H54 (cell line): ENCODE data around the gene SP6.

Experiments
- DNase-seq: peaks from one replicate; pipeline ENCODE4 v3.0.0; 2011; ENCODE audit warnings: low spot score, mixed read lengths; ENCODE audit not compliant: insufficient read length
- FAIRE-seq: peaks from 3 replicates; lab custom pipeline; 2011; peaks lifted over from hg19 to GRCh38; lab: Jason Lieb, UNC
- POLR2A ChIP-seq: IDR thresholded peaks from 2 replicates; pipeline ENCODE4 v1.6.1; 2011; ENCODE audit warnings: low read depth, mild to moderate bottlenecking, low read length

SP6 gene

DNA sequence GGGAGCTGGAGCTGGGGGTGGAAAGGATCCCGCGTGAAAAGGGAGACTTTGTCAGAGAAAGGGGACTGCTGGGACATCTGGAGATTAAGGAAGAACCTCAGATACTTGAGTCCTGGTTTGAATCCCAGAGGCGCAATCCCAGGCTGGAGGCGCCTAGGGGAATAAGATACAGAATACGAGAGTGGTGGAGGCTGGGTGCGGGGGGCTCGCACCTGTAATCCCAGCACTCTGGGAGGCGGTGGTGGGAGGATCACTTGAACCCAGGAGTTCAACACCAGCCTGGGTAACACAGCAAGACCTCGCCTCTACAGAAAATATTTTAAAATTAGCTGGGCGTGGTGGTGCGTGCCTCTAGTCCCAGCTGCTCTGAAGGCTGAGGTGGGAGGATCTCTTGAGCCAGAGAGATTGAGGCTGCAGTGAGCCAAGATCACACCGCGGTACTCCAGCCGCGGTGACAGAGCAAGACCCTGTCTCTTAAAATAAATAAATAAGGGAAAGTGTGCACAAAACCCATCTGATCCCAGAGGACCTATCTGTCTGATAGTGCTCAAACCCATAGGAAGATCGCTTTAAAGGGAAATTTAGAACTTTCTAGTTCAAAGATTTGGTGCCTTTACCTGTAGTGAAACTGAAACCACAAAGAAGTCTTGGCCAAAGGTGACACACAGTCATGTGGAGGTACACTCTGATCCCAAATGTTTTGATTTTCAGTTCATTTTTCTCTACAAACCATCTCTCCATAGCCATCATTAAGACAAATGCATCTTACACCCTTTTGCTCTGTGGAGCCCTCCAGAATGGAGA lies 9.3 kb downstream of the SP6 start:
- no peak for TF ChIP-seq POLR2A
- DNase-seq (no peak), FAIRE-seq (no peak)

DNA sequence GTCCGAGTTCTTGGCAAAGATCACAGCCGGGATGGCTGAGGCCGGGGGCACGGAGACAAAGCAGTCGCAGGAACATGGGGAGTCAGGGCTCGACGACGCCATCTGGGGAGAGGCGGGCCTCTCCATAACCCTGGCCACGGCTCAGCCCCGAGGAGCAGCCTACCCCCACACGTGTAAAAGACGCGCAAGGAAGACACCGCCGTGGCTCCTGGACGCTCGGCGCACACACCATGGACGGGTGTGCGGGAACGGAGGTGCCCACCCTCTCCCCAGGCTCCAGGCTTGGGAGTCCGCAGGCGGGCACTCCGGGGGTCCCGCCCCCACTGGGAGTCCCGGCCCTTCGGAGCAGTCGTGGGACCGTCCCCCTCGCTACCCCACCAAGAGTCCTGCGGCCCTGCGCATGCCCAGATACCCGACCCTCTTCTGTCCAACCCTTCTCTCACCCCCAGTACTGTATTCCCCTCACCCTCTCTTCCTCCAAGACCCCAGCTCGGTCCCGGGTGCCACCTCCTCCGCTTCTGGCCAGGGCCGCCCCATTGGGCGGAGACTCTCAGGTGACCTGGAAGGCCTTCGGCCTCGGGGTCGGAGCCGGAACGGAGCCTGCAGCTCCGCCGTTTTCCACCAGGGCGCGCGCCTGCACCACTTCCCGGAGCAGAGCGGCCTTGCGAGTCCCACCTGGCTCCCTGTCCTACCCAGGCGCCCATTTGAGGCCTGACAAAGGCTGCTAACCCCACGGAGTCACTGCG lies 10.0 kb downstream of the SP6 start, which contains the start of gene SCRN2:
SCRN2 (minus strand) TSS at position 532 of the 746 bp plus-strand sequence; CDS start at position 102, 430 bp downstream.
- peak; percentile 8; the same call in 1 of the 2 replicates for TF ChIP-seq POLR2A
- FAIRE-seq, result no peak
- DNase-seq, result peak; percentile 93

DNA sequence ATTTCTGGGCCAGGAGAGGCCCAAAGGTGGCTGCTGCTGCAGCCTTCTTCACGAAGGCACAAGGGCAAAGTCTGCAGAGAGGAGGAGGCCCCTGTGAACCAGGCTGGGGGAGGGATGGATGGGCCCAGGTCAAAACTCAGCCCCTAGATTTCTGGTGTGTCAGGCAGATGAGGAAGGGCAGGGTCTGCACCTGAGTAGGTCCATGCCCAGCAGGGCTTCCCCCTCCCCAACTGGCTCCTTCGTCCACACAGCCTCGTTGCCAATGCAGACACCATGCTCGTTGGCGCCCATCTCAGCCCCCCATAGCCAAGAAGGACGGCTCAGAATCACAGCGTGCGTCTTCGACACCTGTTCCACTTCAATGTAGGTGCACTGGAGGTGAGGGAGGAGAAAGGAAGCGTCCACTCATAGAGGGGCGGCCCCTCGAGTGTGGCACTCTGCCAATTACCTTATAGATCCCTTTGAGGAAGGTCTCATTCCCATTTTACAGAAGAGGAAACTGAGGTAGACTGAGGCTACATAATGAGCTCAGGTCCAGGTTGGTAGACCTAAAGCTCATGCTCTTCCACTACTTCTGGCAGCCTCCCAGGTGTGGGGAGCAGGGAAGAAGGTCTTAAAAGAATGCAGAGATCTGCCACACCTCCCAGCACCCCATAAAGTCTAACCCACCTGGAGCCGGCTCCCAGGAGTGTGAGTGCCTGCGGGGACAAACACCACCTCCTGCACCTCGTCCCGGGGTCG lies 10.8 kb downstream of the SP6 start:
- no peak for DNase-seq
- no peak for FAIRE-seq
- TF ChIP-seq POLR2A, result no peak

DNA sequence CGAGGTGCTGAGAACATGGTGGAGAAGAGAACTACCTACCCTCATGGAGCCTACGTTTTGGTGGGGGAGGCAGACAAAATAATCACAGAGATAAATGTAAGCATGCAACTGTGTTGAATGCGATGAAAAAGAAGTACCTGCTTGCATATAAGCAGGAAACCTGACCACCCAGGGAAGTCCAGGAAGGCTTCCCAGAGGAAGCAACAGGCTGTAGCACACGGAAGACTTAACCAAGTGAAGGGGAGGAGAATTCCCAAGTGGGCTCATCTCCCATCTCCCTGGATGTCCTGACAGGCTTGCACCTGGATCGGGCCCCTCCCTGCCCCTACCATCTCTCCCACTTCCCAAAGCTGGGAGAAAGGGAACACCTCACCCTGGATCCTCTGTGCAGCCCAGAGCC lies 11.9 kb downstream of the SP6 start:
- DNase-seq, result no peak
- TF ChIP-seq POLR2A, result no peak
- FAIRE-seq, result no peak

DNA sequence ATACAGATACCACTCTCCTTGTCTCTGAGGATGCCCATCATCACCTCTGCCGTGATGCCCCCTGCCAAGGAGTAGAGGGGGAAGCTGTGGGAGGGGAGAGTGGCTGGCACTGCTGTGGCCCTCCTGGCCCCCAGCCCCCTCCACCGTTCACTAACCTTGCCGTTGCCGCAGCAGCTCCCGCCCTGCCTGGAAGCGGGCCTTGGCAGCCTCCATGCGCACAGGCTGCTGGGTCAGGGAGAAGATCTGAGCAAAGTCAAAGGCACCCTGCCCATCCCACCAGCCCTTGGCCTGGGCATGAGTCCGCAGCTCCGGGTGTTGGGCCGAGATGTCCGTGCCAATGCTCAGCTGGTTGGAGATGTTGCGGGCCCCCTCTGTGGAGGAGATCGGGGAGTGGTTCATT lies 12.3 kb downstream of the SP6 start:
- DNase-seq, result no peak
- FAIRE-seq, result no peak
- no peak for TF ChIP-seq POLR2A

DNA sequence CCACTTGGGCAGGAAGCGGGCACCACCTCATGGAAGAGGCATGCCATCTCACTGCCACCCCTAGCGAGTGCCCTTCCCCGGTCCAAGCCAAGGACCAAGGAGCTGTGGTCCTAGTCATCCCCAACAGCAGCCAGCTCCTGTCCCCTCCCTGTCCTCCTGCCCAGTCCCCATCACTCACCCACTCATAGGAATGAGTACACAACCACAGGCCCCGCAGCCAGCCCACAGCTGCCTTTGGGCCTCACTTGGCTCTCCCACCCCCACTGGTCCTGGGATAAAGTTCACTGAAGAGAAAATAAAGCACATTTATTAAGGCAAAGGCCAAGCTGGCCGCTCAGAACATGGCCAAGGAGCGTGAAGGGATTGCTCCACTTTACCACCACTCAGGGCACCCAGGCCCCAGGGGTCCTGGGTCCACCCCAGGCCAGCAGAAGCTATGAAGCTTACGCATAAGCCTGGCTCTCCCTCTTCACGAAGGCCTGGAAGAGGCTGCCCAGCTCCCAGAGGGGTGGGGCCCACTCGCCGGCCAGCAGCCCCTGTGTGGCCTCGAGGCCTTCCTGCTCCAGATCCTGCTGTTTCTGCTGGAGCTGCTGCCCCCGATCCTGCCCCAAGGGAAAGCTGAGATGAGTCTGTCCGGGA lies 13.4 kb downstream of the SP6 start:
- FAIRE-seq, result peak; percentile 76

DNA sequence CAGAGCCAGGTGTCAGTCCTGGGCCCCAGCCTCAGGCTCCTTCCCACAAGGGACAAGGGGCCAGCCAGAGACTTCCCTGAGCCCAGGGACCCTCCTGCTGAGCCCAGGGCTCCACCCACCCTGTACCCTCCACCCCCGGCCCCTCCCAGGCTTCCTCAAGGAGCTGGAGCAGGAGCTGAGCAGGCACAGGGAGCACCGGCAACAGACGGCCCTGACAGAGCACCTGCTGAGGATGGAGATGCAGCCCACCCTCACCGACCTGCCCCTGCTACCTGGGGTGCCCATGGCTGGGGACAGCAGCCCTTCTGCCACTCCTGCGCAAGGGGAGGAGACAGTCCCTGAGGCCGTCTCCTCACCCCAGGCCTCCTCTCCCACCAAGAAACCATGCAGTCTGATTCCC lies 14.4 kb downstream of the SP6 start:
- no peak for FAIRE-seq
- no peak for TF ChIP-seq POLR2A
- DNase-seq, result no peak

More for the DNA sequence above, 13.4 kb downstream of the SP6 start:
- peak; percentile 97 for DNase-seq
- no peak for TF ChIP-seq POLR2A

DNA sequence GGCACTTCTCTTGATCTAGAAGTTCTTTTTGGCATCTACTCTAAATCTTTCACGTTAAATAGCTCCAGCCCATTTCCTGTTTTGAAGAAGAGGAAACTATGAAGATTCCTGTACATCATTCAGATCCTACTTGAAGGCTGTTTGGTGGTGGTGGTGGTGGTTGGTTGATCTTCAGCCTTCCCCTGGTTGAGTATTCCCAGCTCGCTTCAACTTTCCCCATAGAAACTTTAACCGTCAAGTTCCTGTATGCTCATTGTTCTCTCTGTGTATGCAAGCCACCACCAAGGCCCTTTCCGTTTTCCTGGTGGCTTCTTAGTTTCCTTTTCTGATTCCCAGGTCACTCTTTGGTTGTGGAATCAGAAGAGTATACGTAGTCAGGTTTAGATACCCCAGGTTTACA lies 16.2 kb downstream of the SP6 start:
- no peak for TF ChIP-seq POLR2A
- FAIRE-seq (no peak), DNase-seq (no peak)

DNA sequence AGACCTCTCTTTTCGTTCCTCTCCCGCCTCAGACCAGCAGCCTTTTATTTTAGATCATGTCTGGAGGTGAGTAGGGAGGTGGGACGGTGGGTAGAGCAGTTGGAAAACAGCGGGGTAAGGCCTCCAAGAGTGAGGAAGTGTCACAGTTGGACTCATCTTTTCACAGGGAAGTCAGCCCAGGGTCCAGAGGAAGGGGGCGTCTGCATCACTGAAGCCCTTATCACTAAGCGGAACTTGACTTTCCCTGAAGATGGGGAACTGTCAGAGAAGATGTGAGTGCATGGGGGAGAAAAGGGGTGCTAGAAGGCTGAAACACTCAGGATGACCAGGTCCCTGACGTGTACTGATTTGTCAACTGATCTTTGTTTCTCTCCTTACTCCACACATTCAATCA lies 19.0 kb downstream of the SP6 start:
- TF ChIP-seq POLR2A, result no peak
- FAIRE-seq (no peak), DNase-seq (no peak)

DNA sequence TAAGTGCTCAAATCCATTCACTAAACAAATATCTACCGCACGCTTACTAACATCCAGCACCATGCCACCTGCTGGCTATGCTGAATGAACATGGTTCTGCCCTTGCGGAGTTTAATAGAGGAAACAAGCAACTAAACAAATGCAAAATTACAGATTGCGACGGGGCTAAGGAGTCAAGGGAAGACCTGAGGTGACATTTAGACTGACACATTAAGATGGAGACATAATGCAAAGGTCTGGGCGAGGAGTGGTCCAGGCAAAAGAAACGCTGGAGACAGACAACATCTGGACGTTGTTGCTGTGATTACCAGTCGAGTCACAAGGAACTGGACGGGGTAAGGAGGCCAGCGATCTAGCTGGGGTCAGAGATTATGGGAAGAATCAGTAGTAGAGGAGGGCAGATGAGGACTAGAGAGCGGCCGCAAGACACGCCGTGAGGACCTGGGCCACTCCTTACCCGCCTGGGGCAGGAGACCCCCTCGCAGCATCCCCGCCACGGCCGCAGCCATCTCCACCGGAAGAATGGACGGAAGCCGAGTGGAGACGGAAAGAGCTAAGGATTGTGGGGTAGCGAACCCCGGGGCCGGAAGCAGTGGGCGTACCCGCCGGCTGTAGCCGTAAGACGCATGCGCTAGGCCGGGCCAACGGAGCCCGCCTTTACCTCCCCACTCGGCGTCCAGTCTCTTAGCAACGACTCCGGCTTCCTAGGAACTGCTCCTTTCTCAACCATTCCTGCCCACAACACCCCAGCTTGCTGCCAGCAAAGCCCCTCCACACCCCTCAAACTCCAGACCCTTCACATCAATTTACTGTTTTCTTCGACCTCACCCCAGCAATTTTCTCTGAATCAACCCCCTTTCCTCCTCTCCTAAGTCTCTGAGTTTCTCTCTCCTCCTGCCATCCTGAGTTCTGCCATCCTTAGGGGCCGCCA lies 19.7 kb downstream of the SP6 start, which contains the start of the genes LRRC46 and MRPL10:
LRRC46 (plus strand) TSS at position 668 of the 931 bp plus-strand sequence. CDS start 320 bp downstream, outside the sequence.
MRPL10 (minus strand) TSS at position 539 of the 931 bp plus-strand sequence; CDS start at position 509, 30 bp downstream.
- TF ChIP-seq POLR2A, result peak; percentile 93
- FAIRE-seq, result peak; percentile 11

DNA sequence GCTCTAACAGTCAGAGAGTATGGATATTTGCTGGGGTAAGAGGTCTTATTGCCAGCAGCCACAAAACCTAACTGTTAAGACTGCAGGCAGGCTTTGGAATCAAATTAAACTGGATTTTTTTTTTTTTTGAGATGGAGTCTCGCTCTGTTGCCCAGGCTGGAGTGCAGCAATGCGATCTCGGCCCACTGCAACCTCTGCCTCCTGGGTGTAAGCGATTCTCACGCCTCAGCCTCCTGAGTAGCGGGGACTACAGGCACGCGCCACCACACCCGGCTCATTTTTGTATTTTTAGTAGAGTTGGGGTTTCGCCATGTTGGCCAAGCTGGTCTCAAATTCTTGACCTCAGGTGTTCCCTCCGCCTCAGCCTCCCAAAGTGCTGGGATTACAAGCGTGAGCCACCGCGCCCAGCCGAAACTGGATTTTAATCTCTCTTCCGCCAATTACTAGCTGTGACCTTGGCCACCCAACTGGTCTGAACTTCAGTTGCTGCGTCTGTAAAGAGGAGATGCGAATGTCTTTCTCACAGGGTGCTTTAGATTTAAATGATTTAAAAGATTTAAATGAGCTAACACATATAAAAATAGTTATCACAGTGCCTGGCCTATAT lies 20.5 kb downstream of the SP6 start:
- DNase-seq, result no peak
- FAIRE-seq, result no peak
- TF ChIP-seq POLR2A, result no peak

More for the DNA sequence above, 19.7 kb downstream of the SP6 start, which contains the start of the genes LRRC46 and MRPL10:
- peak; percentile 96 for DNase-seq

DNA sequence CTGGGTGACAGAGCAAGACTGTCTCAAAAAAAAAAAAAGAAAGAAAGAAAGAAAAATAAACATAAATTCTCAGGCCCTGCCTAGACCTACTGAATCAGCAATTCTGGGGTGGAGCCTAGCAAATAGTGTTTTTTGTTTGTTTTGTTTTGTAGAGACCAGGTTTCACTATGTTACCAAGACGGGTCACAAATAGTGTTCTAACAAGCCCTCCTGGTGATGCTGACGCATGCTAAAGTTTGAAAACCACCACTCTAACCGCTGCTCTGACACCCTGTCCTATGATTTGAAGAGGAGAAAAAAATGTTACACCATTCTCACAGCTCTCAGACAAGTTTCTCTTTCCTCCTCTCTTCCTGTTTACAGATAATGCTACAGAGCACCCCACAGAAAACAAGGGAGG lies 21.1 kb downstream of the SP6 start:
- DNase-seq, result no peak
- no peak for TF ChIP-seq POLR2A
- no peak for FAIRE-seq
